ENCODE results near the gene AOC2.

DNA sequence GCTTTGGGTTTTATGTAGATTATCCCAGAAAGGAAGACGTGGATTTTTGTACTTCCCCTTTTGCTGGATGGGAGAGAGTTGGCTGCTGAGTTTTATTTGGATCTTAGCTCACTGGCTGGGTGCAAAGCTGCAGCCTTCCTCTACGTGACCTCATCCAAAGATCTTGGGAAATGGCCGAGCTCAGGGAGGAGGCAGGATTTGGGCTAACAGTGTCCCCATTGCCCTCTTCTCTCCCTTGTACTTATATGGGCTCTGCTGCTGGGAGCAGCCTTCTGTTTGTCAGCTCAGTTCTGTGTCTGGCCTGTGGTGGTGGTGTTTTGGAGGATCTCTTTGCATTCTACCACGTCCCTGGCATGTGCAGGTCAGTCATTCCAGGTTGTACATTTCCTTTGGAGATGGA is 8.6 kb downstream of the AOC2 start:
- TF ChIP-seq POLR2AphosphoS5 (IDR thresholded peaks at IDR 0.05) (peak; percentile 48 to 74 (median 50)), CTCF (IDR thresholded peaks at IDR 0.05) (no peak), POLR2A (IDR thresholded peaks at IDR 0.05) (peak in 1 of 2 donors; percentile 39)
